Measurements from ENCODE around the gene SMARCAL1.
A peak's percentile ranks its signal among the peaks of the same experiment; 100 is the strongest.
"Not testable (repeated sequence)": the region's sequence is repeated elsewhere in the genome, so short reads cannot be mapped to it uniquely, and the experiment has no call there.

The SMARCAL1 gene

DNA sequence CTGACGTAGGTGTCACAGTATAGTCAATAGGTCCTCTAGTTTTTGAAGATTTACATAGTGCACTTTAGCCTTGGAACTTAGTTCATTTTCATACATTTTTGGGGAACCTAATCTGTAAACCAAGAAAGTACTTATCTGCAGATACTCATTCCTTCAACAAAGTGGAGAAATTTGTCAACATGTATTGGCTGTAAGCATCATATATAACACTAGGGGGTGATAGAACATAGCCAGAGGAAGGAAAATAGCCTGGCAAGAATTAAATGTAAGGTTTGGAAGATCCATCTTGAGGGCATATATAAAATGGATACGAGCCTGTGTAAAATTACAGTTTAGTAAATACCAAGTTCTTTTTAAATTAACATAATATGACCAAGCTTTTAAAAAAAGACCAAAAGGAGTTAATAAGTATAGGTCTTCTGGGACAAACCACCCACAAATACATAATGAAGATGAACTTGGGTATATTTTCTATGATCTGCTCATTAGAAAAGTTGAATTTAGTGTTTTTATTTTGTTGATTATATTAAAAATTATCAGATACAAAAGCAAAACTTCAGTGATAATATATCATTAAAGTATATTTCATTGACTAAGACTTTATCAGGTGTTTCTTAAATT is 104.6 kb downstream of the SMARCAL1 start:
- peak; percentile 79 for DNase-seq (ENCODE audit: low read depth)
- no peak overlapping the region for H3K4me3 ChIP-seq (ENCODE audit: low read depth, low read length)

GRCh38 chr2:216517447-216518225 is 105.4 kb downstream of the SMARCAL1 start:
- no peak overlapping the region for H3K4me3 ChIP-seq (ENCODE audit: low read depth, low read length)
- DNase-seq (ENCODE audit: low read depth): no peak
- TF ChIP-seq, protein P1, sequence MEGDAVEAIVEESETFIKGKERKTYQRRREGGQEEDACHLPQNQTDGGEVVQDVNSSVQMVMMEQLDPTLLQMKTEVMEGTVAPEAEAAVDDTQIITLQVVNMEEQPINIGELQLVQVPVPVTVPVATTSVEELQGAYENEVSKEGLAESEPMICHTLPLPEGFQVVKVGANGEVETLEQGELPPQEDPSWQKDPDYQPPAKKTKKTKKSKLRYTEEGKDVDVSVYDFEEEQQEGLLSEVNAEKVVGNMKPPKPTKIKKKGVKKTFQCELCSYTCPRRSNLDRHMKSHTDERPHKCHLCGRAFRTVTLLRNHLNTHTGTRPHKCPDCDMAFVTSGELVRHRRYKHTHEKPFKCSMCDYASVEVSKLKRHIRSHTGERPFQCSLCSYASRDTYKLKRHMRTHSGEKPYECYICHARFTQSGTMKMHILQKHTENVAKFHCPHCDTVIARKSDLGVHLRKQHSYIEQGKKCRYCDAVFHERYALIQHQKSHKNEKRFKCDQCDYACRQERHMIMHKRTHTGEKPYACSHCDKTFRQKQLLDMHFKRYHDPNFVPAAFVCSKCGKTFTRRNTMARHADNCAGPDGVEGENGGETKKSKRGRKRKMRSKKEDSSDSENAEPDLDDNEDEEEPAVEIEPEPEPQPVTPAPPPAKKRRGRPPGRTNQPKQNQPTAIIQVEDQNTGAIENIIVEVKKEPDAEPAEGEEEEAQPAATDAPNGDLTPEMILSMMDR (conservative IDR thresholded peaks at IDR 0.05; ENCODE audit: low read depth, low read length): no peak

More for the DNA sequence above, 104.6 kb downstream of the SMARCAL1 start:
- TF ChIP-seq, protein P1 (conservative IDR thresholded peaks at IDR 0.05; ENCODE audit: low read depth, low read length): peak; percentile 71

DNA sequence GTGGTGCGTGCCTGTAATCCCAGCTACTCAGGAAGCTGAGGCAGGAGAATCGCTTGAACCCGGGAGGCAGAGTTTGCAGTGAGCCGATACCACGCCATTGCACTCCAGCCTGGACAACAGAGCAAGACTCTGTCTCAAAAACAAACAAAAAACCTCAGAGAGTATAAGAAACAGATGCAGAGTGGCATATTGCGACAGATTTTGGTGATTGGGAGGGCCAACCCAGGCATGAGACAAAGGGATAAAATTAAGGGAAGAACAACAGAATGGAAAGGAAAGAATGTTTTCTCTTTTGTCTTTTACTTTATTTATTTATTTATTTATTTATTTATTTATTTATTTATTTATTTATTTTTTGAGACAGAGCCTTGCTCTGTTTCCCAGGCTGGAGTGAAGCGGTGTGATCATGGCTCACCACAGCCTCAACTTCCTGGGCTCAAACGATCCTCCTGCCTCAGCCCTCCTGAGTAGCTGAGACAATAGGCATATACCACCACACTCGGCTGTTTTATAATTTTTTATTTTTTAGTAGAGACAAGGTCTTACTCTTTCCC is 106.4 kb downstream of the SMARCAL1 start:
- not testable (repeated sequence) for DNase-seq (ENCODE audit: low read depth); H3K4me3 ChIP-seq (ENCODE audit: low read depth, low read length)

- no peak overlapping the region for H3K4me3 ChIP-seq (ENCODE audit: low read depth, low read length)
- peak; percentile 95 for DNase-seq (ENCODE audit: low read depth)
- TF ChIP-seq, protein P1 (conservative IDR thresholded peaks at IDR 0.05; ENCODE audit: low read depth, low read length): peak; percentile 82
Measured at GRCh38 chr2:216519154-216519762, 107.0 kb downstream of the SMARCAL1 start.

DNA sequence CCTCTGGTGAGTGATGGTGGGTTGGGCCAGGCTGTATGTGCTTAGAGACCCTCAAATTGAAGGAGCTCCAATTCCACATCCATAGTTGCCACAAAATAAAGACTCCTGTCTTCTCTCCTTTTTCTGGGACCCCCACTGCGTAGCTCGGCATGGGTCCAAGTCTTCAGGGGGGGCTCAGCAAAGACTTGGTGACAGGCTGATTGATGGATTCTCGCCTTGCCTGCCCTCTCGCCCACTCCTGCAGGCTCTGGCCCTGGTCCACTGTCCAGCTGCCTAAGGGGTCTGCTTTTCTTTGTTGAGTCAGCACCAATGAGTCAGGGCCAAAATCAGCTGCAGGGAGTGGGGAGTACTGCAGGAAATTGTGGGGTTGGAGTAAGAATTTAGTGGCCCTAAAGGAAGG is 107.8 kb downstream of the SMARCAL1 start:
- peak; percentile 63 for DNase-seq (ENCODE audit: low read depth)
- TF ChIP-seq, protein P1 (conservative IDR thresholded peaks at IDR 0.05; ENCODE audit: low read depth, low read length): peak; percentile 5
- H3K4me3 ChIP-seq (ENCODE audit: low read depth, low read length): no peak overlapping the region

- DNase-seq (ENCODE audit: low read depth): no peak
- H3K4me3 ChIP-seq (ENCODE audit: low read depth, low read length): no peak overlapping the region
- TF ChIP-seq, protein P1 (conservative IDR thresholded peaks at IDR 0.05; ENCODE audit: low read depth, low read length): no peak
Measured at GRCh38 chr2:216522892-216523502, 110.7 kb downstream of the SMARCAL1 start.

DNA sequence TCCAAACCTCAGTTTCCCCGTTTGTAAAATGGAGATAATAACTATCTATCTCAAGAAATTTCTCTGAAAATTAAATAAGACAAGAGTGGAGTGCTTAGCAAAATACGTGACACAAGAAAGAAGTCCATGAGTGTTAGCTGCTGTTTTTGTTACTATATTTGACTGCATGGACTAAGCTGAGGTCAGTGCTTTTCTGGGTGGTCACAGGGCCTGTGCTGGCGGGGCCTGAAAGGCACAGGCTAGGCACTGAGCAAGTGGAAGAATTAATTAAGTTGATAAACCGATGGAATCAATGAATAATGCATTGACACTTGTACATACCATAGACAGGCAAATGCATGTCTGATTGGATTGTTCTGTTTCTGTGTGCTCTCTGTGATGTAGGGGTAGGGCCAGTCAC is 113.7 kb downstream of the SMARCAL1 start:
- no peak for DNase-seq (ENCODE audit: low read depth)
- H3K4me3 ChIP-seq (ENCODE audit: low read depth, low read length): no peak overlapping the region
- TF ChIP-seq, protein P1 (conservative IDR thresholded peaks at IDR 0.05; ENCODE audit: low read depth, low read length): no peak

All from choroid plexus epithelial cell (primary cell).